B cell (primary cell): Measurements from ENCODE around the gene ATP8A2. TPM values are rescaled to one million over a fixed set of nuclear protein-coding genes. Genes with fewer than 3 reads are reported as not detected.

Experiments used
- ATAC-seq: fragments of 200-7000 bp; cut with Tn5 transposase; one replicate; pipeline ENCODE4 v1.10.0; 2021; ENCODE audit warnings: low read depth, mild to moderate bottlenecking, moderate number of reproducible peaks, moderate library complexity
- CTCF ChIA-PET: fragments of 350-600 bp; sonication (Branson Sonifier 250); formaldehyde crosslinking; loops from one replicate; lab custom pipeline; 2021; ENCODE audit warnings: antibody characterized with exemption, inconsistent platforms; lab: Charles Lee
- POLR2A ChIA-PET: fragments of 350-600 bp; sonication (Branson Sonifier 250); formaldehyde crosslinking; loops from one replicate; lab custom pipeline; 2021; ENCODE audit warnings: antibody characterized with exemption; lab: Charles Lee
- DNase-seq: peaks from one replicate; pipeline ENCODE4 v3.0.0; 2013
- H2AFZ ChIP-seq: 2 replicates; pipeline ENCODE4 v1.6.1; 2012; ENCODE audit warnings: mild to moderate bottlenecking, low read depth, low read length; ENCODE audit not compliant: insufficient read depth, poor library complexity, severe bottlenecking
- H3K27ac ChIP-seq, 2 donors: 1 replicate in 1 of 2; 2 replicates in 1 of 2; pipeline ENCODE4 v1.5.1; 2012 to 2013; ENCODE audit warnings: low read length in 2 of 2, mild to moderate bottlenecking in 2 of 2, moderate library complexity in 1 of 2
- H3K27me3 ChIP-seq, 4 experiments: fragments of 200-600 bp in 1 of 4; sonication (generic) in 1 of 4; replicated peaks in 1 of 4; 1 replicate in 2 of 4; 2 replicates in 2 of 4; pipeline versions ENCODE4 v1.6.1 to v1.7.0; 2013 to 2016; ENCODE audit warnings: low read length in 3 of 4, mild to moderate bottlenecking in 2 of 4, mixed read lengths in 1 of 4, moderate library complexity in 1 of 4; ENCODE audit not compliant: insufficient read depth in 4 of 4, control insufficient read depth in 3 of 4; ENCODE audit errors: control extremely low read depth in 1 of 4
- H3K36me3 ChIP-seq, 2 experiments: replicated peaks in 1 of 2; 1 replicate in 1 of 2; 2 replicates in 1 of 2; pipeline versions ENCODE4 v1.6.1 to v1.7.1; 2013; ENCODE audit warnings: low read length in 1 of 2; ENCODE audit not compliant: insufficient read depth in 2 of 2, control insufficient read depth in 1 of 2; ENCODE audit errors: control extremely low read depth in 1 of 2, extremely low read depth in 1 of 2
- H3K4me1 ChIP-seq, 2 donors: fragments of 200-600 bp in 1 of 2; sonication (generic) in 1 of 2; 1 replicate in 1 of 2; 2 replicates in 1 of 2; pipeline versions ENCODE4 v1.5.1 to v1.6.1; 2013 to 2017; ENCODE audit warnings: low read length in 2 of 2; ENCODE audit not compliant: control insufficient read depth in 2 of 2, insufficient read depth in 2 of 2
- H3K4me2 ChIP-seq: replicated peaks from 2 replicates; pipeline ENCODE3; 2012; ENCODE audit warnings: mild to moderate bottlenecking, low read depth, low read length; ENCODE audit not compliant: poor library complexity, severe bottlenecking
- H3K4me3 ChIP-seq, 5 experiments: fragments of 200-600 bp in 1 of 5; sonication (generic) in 1 of 5; 1 replicate in 3 of 5; 2 replicates in 2 of 5; pipeline versions ENCODE4 v1.5.1 to v1.7.0; 2011 to 2016; ENCODE audit warnings: low read length in 4 of 5, mild to moderate bottlenecking in 4 of 5, low read depth in 2 of 5, control low read depth in 1 of 5, moderate library complexity in 1 of 5; ENCODE audit not compliant: insufficient read depth in 1 of 5; ENCODE audit errors: control extremely low read depth in 1 of 5, extremely low read depth in 1 of 5
- H3K79me2 ChIP-seq: fragments of 200-600 bp; sonication (generic); one replicate; pipeline ENCODE4 v1.6.0; 2016; ENCODE audit warnings: low read length; ENCODE audit not compliant: control insufficient read depth, insufficient read depth
- H3K9ac ChIP-seq: fragments of 200-600 bp; sonication (generic); 2 replicates; pipeline ENCODE4 v1.6.1; 2017; ENCODE audit warnings: mild to moderate bottlenecking, low read length, moderate library complexity
- H3K9me3 ChIP-seq, 3 donors: one replicate each; pipeline versions ENCODE4 v1.6.1 to v1.7.1; 2013; ENCODE audit warnings: low read length in 2 of 3; ENCODE audit not compliant: control insufficient read depth in 2 of 3, insufficient read depth in 1 of 3; ENCODE audit errors: control extremely low read depth in 1 of 3
- H4K20me1 ChIP-seq: 2 replicates; pipeline ENCODE4 v1.6.0; 2012; ENCODE audit warnings: mild to moderate bottlenecking, low read length; ENCODE audit not compliant: insufficient read depth, control insufficient read depth, poor library complexity, severe bottlenecking
- H3K27ac Mint-ChIP-seq: one replicate; pipeline ENCODE4 v1.8.0; 2021; ENCODE audit warnings: mixed read lengths
- H3K27me3 Mint-ChIP-seq: one replicate; pipeline ENCODE4 v1.8.0; 2021; ENCODE audit warnings: mixed read lengths
- H3K4me1 Mint-ChIP-seq: one replicate; pipeline ENCODE4 v1.8.0; 2021; ENCODE audit warnings: mixed read lengths
- H3K4me3 Mint-ChIP-seq: one replicate; pipeline ENCODE4 v1.8.0; 2021; ENCODE audit warnings: mixed read lengths
- H3K9me3 Mint-ChIP-seq: one replicate; pipeline ENCODE4 v1.8.0; 2022; ENCODE audit warnings: mixed read lengths; ENCODE audit not compliant: insufficient read depth
- EZH2 ChIP-seq: IDR thresholded peaks from 2 replicates; pipeline ENCODE4 v1.6.1; 2012; ENCODE audit warnings: borderline replicate concordance, low read depth, mild to moderate bottlenecking, moderate library complexity, low read length; ENCODE audit not compliant: insufficient read depth, poor library complexity, severe bottlenecking
- WGBS: methylation state at CpG from one replicate; pipeline ENCODE4 v1.1.5; 2013; ENCODE audit warnings: missing lambda C conversion rate; ENCODE audit not compliant: insufficient coverage; 5-methylcytosine and 5-hydroxymethylcytosine counted together
- intact Hi-C: fragments of 100-400 bp; cut with micrococcal nuclease; formaldehyde crosslinking; loops from one replicate; pipeline ENCODE4 v1.10.0; 2022
- polyA plus RNA-seq: library from polyadenylated mRNA; depleted of rRNA; stranded (reverse); fragments of >200 nt; gene quantifications from 2 replicates; pipeline ENCODE4 v1.2.3, GENCODE V29; 2012
- total RNA-seq, 2 donors: library from RNA; stranded (reverse); fragments of 120-200 nt in 1 of 2; gene quantifications; 1 replicate in 1 of 2; 2 replicates in 1 of 2; pipeline versions ENCODE4 v1.2.3 to v1.2.4, GENCODE V29; 2013 to 2022
- TF ChIP-seq, protein P1 (sequence below): fragments of 200-600 bp; IDR thresholded peaks from one replicate; pipeline ENCODE4 v1.8.0; 2022; ENCODE audit warnings: antibody characterized with exemption, mild to moderate bottlenecking

ATP8A2 gene
- total and polyA plus RNA-seq, 2 donors (not counting 1 experiment from before 2014, with no cell fraction given), result not detected

DNA sequence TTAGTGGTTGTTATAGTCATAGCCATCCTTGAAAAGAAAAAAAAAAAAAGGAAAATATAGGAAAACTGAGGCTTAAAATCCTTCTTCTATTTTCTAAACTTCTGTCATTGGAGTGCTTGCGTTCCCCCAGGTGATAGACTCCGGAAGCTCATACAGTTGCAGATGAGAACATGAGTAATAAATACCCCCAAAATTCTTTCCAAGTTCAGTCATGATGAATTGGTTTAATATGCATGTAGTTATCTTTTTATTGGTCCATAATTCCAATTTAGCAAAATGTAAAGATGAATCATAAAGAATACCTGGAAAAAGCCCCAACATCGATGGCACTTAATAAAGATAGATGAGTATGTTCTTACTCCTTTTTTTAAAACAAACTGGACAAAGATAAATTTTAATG is 487.8 kb downstream of the ATP8A2 start:
- no peaks in the 10 kb centered on the region for H3K9me3 ChIP-seq
- H3K27me3 ChIP-seq, result no peaks in the 10 kb centered on the region
- no CpG with 5 or more reads among the region's 3 CpGs for WGBS
- H3K4me1 ChIP-seq, result no peaks in the 10 kb centered on the region
- H2AFZ ChIP-seq, result no peak overlapping the region
- H3K9ac ChIP-seq, result no peak overlapping the region
- Mint-ChIP-seq H3K27me3 (peaks cover 8% of the 10 kb centered on the region), H3K27ac (no peak overlapping the region), H3K4me1 (no peaks in the 10 kb centered on the region), H3K4me3 (no peak overlapping the region), H3K9me3 (no peaks in the 10 kb centered on the region)
- TF ChIP-seq, protein P1, sequence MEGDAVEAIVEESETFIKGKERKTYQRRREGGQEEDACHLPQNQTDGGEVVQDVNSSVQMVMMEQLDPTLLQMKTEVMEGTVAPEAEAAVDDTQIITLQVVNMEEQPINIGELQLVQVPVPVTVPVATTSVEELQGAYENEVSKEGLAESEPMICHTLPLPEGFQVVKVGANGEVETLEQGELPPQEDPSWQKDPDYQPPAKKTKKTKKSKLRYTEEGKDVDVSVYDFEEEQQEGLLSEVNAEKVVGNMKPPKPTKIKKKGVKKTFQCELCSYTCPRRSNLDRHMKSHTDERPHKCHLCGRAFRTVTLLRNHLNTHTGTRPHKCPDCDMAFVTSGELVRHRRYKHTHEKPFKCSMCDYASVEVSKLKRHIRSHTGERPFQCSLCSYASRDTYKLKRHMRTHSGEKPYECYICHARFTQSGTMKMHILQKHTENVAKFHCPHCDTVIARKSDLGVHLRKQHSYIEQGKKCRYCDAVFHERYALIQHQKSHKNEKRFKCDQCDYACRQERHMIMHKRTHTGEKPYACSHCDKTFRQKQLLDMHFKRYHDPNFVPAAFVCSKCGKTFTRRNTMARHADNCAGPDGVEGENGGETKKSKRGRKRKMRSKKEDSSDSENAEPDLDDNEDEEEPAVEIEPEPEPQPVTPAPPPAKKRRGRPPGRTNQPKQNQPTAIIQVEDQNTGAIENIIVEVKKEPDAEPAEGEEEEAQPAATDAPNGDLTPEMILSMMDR, result no peak
- no peak for TF ChIP-seq EZH2
- H3K36me3 ChIP-seq, result no peaks in the 10 kb centered on the region
- H3K4me3 ChIP-seq, result no peak overlapping the region
- ATAC-seq (no peak), DNase-seq (no peak)
- intact Hi-C loops, result no loop called here
- H3K4me2 ChIP-seq, result no peak overlapping the region
- no peaks in the 10 kb centered on the region for H3K79me2 ChIP-seq
- POLR2A ChIA-PET, result no interaction called here
- H3K27ac ChIP-seq, result no peak overlapping the region
- H4K20me1 ChIP-seq, result no peaks in the 10 kb centered on the region
- CTCF ChIA-PET, result no interaction called here

DNA sequence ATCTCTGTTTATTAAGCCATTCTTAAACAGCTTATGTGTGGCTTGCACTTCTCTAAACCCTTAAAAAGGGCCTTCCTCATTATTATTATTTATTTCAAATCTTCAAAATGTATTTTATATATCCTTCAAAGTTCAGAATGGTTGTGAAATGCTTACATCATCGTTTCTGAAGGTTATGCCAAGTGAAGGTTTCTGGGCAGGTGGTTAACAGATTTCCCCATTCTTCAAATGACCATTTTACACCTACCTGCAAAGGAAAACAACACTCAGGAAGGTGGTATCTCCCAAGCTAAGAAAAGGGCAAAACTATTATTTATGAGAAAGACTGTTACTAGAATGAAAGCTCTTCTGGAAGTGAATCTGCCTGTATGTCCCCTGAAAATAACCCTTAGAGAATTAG is 488.5 kb downstream of the ATP8A2 start:
- CTCF ChIA-PET, result no interaction called here
- no peak overlapping the region for H3K27ac Mint-ChIP-seq
- H4K20me1 ChIP-seq, result no peaks in the 10 kb centered on the region

More for the DNA sequence above, 488.5 kb downstream of the ATP8A2 start:
- POLR2A ChIA-PET, result no interaction called here
- intact Hi-C loops, result no loop called here
- ATAC-seq (no peak), DNase-seq (no peak)
- Histone ChIP-seq H3K79me2 (no peaks in the 10 kb centered on the region), H3K4me2 (no peak overlapping the region), H2AFZ (no peak overlapping the region), H3K9ac (no peak overlapping the region), H3K27ac (no peak overlapping the region), H3K27me3 (no peaks in the 10 kb centered on the region), H3K36me3 (no peaks in the 10 kb centered on the region), H3K4me3 (no peak overlapping the region), H3K9me3 (no peaks in the 10 kb centered on the region), H3K4me1 (no peaks in the 10 kb centered on the region)
- peaks cover 8% of the 10 kb centered on the region for H3K27me3 Mint-ChIP-seq
- TF ChIP-seq EZH2, result no peak
- TF ChIP-seq, protein P1, result no peak
- H3K4me3 Mint-ChIP-seq, result no peak overlapping the region
- no CpG with 5 or more reads among the region's 1 CpG for WGBS
- H3K4me1 Mint-ChIP-seq, result no peaks in the 10 kb centered on the region
- no peaks in the 10 kb centered on the region for H3K9me3 Mint-ChIP-seq
